ENCODE measurements around the gene ASAP2. TPM values are rescaled to one million over a fixed set of nuclear protein-coding genes. Genes with fewer than 3 reads are reported as not detected.

Gene ASAP2
- total RNA-seq, 1 experiment from 2014 or later: 14.3 TPM

DNA sequence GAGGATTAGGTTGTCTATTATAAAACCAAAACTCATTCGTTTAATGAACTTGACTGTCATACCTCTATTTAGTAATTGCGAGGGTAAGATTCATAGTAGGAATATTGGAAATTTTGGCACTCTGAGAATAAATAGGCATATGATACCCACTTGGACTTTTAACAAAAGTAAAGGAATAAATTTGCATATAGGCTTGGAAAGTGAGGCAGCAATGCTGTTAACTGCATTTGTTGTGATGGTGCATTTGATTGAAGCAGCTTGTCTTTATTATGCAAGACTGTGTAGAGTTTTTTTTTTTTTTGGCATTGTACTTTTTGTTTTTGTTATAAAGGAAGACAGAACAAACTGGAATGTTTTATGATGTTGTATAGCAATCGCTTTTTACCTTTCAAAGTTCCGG is 197.8 kb downstream of the ASAP2 start (continued):
- TF ChIP-seq, protein P1, sequence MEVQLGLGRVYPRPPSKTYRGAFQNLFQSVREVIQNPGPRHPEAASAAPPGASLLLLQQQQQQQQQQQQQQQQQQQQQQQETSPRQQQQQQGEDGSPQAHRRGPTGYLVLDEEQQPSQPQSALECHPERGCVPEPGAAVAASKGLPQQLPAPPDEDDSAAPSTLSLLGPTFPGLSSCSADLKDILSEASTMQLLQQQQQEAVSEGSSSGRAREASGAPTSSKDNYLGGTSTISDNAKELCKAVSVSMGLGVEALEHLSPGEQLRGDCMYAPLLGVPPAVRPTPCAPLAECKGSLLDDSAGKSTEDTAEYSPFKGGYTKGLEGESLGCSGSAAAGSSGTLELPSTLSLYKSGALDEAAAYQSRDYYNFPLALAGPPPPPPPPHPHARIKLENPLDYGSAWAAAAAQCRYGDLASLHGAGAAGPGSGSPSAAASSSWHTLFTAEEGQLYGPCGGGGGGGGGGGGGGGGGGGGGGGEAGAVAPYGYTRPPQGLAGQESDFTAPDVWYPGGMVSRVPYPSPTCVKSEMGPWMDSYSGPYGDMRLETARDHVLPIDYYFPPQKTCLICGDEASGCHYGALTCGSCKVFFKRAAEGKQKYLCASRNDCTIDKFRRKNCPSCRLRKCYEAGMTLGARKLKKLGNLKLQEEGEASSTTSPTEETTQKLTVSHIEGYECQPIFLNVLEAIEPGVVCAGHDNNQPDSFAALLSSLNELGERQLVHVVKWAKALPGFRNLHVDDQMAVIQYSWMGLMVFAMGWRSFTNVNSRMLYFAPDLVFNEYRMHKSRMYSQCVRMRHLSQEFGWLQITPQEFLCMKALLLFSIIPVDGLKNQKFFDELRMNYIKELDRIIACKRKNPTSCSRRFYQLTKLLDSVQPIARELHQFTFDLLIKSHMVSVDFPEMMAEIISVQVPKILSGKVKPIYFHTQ (CRISPR knock-in tag; IDR thresholded peaks at IDR 0.05): no peak
- TF ChIP-seq, protein P2, sequence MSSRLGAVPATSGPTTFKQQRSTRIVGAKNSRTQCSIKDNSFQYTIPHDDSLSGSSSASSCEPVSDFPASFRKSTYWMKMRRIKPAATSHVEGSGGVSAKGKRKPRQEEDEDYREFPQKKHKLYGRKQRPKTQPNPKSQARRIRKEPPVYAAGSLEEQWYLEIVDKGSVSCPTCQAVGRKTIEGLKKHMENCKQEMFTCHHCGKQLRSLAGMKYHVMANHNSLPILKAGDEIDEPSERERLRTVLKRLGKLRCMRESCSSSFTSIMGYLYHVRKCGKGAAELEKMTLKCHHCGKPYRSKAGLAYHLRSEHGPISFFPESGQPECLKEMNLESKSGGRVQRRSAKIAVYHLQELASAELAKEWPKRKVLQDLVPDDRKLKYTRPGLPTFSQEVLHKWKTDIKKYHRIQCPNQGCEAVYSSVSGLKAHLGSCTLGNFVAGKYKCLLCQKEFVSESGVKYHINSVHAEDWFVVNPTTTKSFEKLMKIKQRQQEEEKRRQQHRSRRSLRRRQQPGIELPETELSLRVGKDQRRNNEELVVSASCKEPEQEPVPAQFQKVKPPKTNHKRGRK (CRISPR knock-in tag; IDR thresholded peaks at IDR 0.05; ENCODE audit: borderline replicate concordance): no peak
- TF ChIP-seq GRHL2 (CRISPR knock-in tag; IDR thresholded peaks at IDR 0.05; ENCODE audit: insufficient replicate concordance, severe bottlenecking) (no peak), FOXK1 (CRISPR knock-in tag; IDR thresholded peaks at IDR 0.05) (no peak), MYBL2 (CRISPR knock-in tag; IDR thresholded peaks at IDR 0.05) (no peak), HMGA2 (CRISPR knock-in tag; IDR thresholded peaks at IDR 0.05) (no peak), GABPB1 (CRISPR knock-in tag; IDR thresholded peaks at IDR 0.05) (no peak)
- TF ChIP-seq, protein P3, sequence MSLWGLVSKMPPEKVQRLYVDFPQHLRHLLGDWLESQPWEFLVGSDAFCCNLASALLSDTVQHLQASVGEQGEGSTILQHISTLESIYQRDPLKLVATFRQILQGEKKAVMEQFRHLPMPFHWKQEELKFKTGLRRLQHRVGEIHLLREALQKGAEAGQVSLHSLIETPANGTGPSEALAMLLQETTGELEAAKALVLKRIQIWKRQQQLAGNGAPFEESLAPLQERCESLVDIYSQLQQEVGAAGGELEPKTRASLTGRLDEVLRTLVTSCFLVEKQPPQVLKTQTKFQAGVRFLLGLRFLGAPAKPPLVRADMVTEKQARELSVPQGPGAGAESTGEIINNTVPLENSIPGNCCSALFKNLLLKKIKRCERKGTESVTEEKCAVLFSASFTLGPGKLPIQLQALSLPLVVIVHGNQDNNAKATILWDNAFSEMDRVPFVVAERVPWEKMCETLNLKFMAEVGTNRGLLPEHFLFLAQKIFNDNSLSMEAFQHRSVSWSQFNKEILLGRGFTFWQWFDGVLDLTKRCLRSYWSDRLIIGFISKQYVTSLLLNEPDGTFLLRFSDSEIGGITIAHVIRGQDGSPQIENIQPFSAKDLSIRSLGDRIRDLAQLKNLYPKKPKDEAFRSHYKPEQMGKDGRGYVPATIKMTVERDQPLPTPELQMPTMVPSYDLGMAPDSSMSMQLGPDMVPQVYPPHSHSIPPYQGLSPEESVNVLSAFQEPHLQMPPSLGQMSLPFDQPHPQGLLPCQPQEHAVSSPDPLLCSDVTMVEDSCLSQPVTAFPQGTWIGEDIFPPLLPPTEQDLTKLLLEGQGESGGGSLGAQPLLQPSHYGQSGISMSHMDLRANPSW (CRISPR knock-in tag; conservative IDR thresholded peaks at IDR 0.05; ENCODE audit: low read depth): no peak
- TF ChIP-seq, protein P4, sequence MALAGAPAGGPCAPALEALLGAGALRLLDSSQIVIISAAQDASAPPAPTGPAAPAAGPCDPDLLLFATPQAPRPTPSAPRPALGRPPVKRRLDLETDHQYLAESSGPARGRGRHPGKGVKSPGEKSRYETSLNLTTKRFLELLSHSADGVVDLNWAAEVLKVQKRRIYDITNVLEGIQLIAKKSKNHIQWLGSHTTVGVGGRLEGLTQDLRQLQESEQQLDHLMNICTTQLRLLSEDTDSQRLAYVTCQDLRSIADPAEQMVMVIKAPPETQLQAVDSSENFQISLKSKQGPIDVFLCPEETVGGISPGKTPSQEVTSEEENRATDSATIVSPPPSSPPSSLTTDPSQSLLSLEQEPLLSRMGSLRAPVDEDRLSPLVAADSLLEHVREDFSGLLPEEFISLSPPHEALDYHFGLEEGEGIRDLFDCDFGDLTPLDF (CRISPR knock-in tag; IDR thresholded peaks at IDR 0.05): no peak

DNA sequence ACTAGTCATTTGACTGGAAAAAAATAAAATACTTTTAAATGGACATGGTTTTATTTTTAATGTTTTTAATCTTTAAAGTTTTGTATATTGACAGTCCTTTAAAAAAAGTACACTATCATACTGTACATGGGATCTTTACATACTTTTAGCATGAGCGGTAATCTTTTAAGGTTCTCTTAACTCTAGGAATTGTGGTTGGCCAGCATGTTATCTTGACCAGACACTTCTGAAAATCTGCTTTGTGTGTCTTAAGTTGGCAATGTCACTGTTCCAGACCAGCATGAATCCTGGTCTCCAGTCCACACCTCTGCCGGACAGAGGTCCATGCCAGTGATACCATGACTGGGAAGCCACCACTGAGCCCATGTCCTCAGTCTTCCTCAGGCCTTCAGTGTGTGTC is 199.0 kb downstream of the ASAP2 start:
- ChIA-PET POLR2A (no interaction called here), CTCF (no interaction called here)
- Mint-ChIP-seq H3K27ac (no peak overlapping the region), H3K9me3 (no peaks in the 10 kb centered on the region), H3K4me1 (peaks cover 3% of the 10 kb centered on the region), H3K4me3 (no peak overlapping the region), H3K27me3 (ENCODE audit: low read depth) (no peaks in the 10 kb centered on the region), H3K36me3 (peaks cover 4% of the 10 kb centered on the region)
- ATAC-seq (no peak), DNase-seq (ENCODE audit: low spot score) (no peak)
- TF ChIP-seq, protein P3 (CRISPR knock-in tag; conservative IDR thresholded peaks at IDR 0.05; ENCODE audit: low read depth): no peak
- TF ChIP-seq ESRRA (CRISPR knock-in tag; IDR thresholded peaks at IDR 0.05; ENCODE audit: borderline replicate concordance) (no peak), NR3C1 (CRISPR knock-in tag; conservative IDR thresholded peaks at IDR 0.05; ENCODE audit: low read depth) (no peak), ZNF671 (CRISPR knock-in tag; IDR thresholded peaks at IDR 0.05) (no peak)
- TF ChIP-seq, protein P5, sequence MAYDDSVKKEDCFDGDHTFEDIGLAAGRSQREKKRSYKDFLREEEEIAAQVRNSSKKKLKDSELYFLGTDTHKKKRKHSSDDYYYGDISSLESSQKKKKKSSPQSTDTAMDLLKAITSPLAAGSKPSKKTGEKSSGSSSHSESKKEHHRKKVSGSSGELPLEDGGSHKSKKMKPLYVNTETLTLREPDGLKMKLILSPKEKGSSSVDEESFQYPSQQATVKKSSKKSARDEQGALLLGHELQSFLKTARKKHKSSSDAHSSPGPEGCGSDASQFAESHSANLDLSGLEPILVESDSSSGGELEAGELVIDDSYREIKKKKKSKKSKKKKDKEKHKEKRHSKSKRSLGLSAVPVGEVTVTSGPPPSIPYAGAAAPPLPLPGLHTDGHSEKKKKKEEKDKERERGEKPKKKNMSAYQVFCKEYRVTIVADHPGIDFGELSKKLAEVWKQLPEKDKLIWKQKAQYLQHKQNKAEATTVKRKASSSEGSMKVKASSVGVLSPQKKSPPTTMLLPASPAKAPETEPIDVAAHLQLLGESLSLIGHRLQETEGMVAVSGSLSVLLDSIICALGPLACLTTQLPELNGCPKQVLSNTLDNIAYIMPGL (CRISPR knock-in tag; IDR thresholded peaks at IDR 0.05): no peak
- TF ChIP-seq, protein P6, sequence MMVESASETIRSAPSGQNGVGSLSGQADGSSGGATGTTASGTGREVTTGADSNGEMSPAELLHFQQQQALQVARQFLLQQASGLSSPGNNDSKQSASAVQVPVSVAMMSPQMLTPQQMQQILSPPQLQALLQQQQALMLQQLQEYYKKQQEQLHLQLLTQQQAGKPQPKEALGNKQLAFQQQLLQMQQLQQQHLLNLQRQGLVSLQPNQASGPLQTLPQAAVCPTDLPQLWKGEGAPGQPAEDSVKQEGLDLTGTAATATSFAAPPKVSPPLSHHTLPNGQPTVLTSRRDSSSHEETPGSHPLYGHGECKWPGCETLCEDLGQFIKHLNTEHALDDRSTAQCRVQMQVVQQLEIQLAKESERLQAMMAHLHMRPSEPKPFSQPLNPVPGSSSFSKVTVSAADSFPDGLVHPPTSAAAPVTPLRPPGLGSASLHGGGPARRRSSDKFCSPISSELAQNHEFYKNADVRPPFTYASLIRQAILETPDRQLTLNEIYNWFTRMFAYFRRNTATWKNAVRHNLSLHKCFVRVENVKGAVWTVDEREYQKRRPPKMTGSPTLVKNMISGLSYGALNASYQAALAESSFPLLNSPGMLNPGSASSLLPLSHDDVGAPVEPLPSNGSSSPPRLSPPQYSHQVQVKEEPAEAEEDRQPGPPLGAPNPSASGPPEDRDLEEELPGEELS (CRISPR knock-in tag; IDR thresholded peaks at IDR 0.05): no peak

Data from WTC11 (cell line).